Measurements from ENCODE around the gene CDK15. TPM values are rescaled to one million over a fixed set of nuclear protein-coding genes. Genes with fewer than 3 reads are reported as not detected.

CDK15 gene
- total and polyA plus RNA-seq, 2 donors (not counting 1 experiment from before 2014, with no cell fraction given), result not detected

DNA sequence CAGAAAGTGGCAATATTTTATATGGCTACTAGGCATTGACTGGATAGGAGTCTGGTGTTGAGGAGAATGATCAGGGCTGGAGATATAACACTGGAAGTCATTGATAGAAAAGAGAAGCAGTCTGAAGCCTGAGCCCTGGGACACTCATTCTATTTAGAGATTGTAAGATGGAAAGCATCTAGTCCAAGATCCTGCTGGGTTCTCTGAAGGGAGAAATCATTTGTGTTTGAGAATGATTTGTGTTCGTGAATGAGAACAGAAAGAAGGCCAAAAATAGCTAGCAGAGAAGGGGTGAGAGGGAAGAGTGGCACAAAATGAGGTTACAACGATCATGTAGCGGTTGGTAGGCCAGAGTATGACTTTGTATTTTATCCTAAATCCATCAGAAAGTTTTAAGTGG, 18.0 kb upstream of the CDK15 start:
- Histone ChIP-seq H3K9me3 (ENCODE audit: control extremely low read depth in 1 of 3, control insufficient read depth in 2 of 3, insufficient read depth in 1 of 3, low read length in 2 of 3) (no peaks in the 10 kb centered on the region), H4K20me1 (ENCODE audit: control insufficient read depth, insufficient read depth, low read length, poor library complexity, severe bottlenecking) (no peaks in the 10 kb centered on the region), H3K4me1 (ENCODE audit: control insufficient read depth in 2 of 2, insufficient read depth in 2 of 2, low read length in 2 of 2) (no peaks in the 10 kb centered on the region), H3K27me3 (replicated peaks in 1 of 4; ENCODE audit: control extremely low read depth in 1 of 4, control insufficient read depth in 3 of 4, insufficient read depth in 4 of 4, low read length in 3 of 4) (peaks cover 0 to 12% (median 1%) of the 10 kb centered on the region in 4 experiments), H3K4me2 (replicated peaks; ENCODE audit: low read depth, low read length, poor library complexity, severe bottlenecking) (no peak overlapping the region), H3K36me3 (replicated peaks in 1 of 2; ENCODE audit: control extremely low read depth in 1 of 2, control insufficient read depth in 1 of 2, extremely low read depth in 1 of 2, insufficient read depth in 2 of 2, low read length in 1 of 2) (no peaks in the 10 kb centered on the region), H2AFZ (ENCODE audit: insufficient read depth, low read depth, low read length, poor library complexity, severe bottlenecking) (no peak overlapping the region), H3K27ac (ENCODE audit: low read length in 2 of 2) (no peak overlapping the region), H3K4me3 (ENCODE audit: control extremely low read depth in 1 of 5, extremely low read depth in 1 of 5, insufficient read depth in 1 of 5, low read depth in 2 of 5, low read length in 4 of 5) (no peak overlapping the region), H3K79me2 (ENCODE audit: control insufficient read depth, insufficient read depth, low read length) (no peaks in the 10 kb centered on the region), H3K9ac (ENCODE audit: low read length) (no peak overlapping the region)
- Mint-ChIP-seq H3K4me3 (no peak overlapping the region), H3K27ac (no peak overlapping the region), H3K4me1 (no peaks in the 10 kb centered on the region), H3K27me3 (peaks cover 48% of the 10 kb centered on the region), H3K9me3 (ENCODE audit: insufficient read depth) (no peaks in the 10 kb centered on the region)
- no peak for TF ChIP-seq EZH2 (IDR thresholded peaks at IDR 0.05; ENCODE audit: borderline replicate concordance, insufficient read depth, low read depth, low read length, poor library complexity, severe bottlenecking)
- TF ChIP-seq, protein P1, sequence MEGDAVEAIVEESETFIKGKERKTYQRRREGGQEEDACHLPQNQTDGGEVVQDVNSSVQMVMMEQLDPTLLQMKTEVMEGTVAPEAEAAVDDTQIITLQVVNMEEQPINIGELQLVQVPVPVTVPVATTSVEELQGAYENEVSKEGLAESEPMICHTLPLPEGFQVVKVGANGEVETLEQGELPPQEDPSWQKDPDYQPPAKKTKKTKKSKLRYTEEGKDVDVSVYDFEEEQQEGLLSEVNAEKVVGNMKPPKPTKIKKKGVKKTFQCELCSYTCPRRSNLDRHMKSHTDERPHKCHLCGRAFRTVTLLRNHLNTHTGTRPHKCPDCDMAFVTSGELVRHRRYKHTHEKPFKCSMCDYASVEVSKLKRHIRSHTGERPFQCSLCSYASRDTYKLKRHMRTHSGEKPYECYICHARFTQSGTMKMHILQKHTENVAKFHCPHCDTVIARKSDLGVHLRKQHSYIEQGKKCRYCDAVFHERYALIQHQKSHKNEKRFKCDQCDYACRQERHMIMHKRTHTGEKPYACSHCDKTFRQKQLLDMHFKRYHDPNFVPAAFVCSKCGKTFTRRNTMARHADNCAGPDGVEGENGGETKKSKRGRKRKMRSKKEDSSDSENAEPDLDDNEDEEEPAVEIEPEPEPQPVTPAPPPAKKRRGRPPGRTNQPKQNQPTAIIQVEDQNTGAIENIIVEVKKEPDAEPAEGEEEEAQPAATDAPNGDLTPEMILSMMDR (IDR thresholded peaks at IDR 0.05), result no peak
- DNase-seq (no peak), ATAC-seq (ENCODE audit: low read depth) (no peak)
- WGBS (ENCODE audit: insufficient coverage), result 29% methylated on average over 1 of the region's 3 CpGs
- CTCF ChIA-PET, result no interaction called here
- intact Hi-C loops (cut with micrococcal nuclease), result loop anchor here (10.0 kb wide), 1 partner anchor 476 kb away; the partner anchor contains the start of gene NOP58
- POLR2A ChIA-PET, result no interaction called here

DNA sequence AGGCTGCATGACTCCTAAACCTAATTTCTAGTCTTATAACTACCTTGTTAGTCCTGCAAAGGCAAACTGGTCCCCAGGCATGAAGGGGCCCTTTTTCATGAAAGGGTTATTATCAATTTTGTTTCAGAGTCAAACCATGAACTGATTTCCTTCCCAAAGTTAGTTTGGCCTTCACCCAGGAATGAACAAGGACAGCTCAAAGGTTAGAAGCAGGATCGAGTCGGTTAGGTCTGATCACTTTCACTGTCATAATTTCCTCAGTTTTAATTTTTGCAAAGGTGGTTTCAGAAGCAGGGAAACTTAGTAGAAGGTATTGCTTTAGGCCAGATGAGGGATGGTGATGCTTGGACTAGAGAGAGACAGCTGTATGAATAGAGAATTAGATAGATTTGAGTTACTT, 16.9 kb upstream of the CDK15 start:
- Mint-ChIP-seq H3K27me3 (peaks cover 44% of the 10 kb centered on the region), H3K4me1 (no peaks in the 10 kb centered on the region), H3K27ac (no peak overlapping the region), H3K9me3 (ENCODE audit: insufficient read depth) (no peaks in the 10 kb centered on the region), H3K4me3 (no peak overlapping the region)
- intact Hi-C loops (cut with micrococcal nuclease), result loop anchor here (10.0 kb wide), 1 partner anchor 475 kb away; the partner anchor contains the start of gene NOP58
- Histone ChIP-seq H3K27me3 (replicated peaks in 1 of 4; ENCODE audit: control extremely low read depth in 1 of 4, control insufficient read depth in 3 of 4, insufficient read depth in 4 of 4, low read length in 3 of 4) (peaks cover 0 to 9% (median 1%) of the 10 kb centered on the region in 4 experiments), H3K4me3 (ENCODE audit: control extremely low read depth in 1 of 5, extremely low read depth in 1 of 5, insufficient read depth in 1 of 5, low read depth in 2 of 5, low read length in 4 of 5) (no peak overlapping the region), H3K9me3 (ENCODE audit: control extremely low read depth in 1 of 3, control insufficient read depth in 2 of 3, insufficient read depth in 1 of 3, low read length in 2 of 3) (no peaks in the 10 kb centered on the region), H3K4me1 (ENCODE audit: control insufficient read depth in 2 of 2, insufficient read depth in 2 of 2, low read length in 2 of 2) (no peaks in the 10 kb centered on the region), H3K36me3 (replicated peaks in 1 of 2; ENCODE audit: control extremely low read depth in 1 of 2, control insufficient read depth in 1 of 2, extremely low read depth in 1 of 2, insufficient read depth in 2 of 2, low read length in 1 of 2) (no peaks in the 10 kb centered on the region), H3K27ac (ENCODE audit: low read length in 2 of 2) (no peak overlapping the region), H3K4me2 (replicated peaks; ENCODE audit: low read depth, low read length, poor library complexity, severe bottlenecking) (no peak overlapping the region), H3K9ac (ENCODE audit: low read length) (no peak overlapping the region), H2AFZ (ENCODE audit: insufficient read depth, low read depth, low read length, poor library complexity, severe bottlenecking) (no peak overlapping the region), H4K20me1 (ENCODE audit: control insufficient read depth, insufficient read depth, low read length, poor library complexity, severe bottlenecking) (no peaks in the 10 kb centered on the region), H3K79me2 (ENCODE audit: control insufficient read depth, insufficient read depth, low read length) (no peaks in the 10 kb centered on the region)
- ATAC-seq (ENCODE audit: low read depth) (no peak), DNase-seq (no peak)
- TF ChIP-seq, protein P1 (IDR thresholded peaks at IDR 0.05), result no peak
- no peak for TF ChIP-seq EZH2 (IDR thresholded peaks at IDR 0.05; ENCODE audit: borderline replicate concordance, insufficient read depth, low read depth, low read length, poor library complexity, severe bottlenecking)
- CTCF ChIA-PET, result no interaction called here
- WGBS (ENCODE audit: insufficient coverage), result no CpG with 5 or more reads among the region's 2 CpGs
- POLR2A ChIA-PET, result no interaction called here

Data from B cell (primary cell).